GM13976 (cell line): ENCODE results near the gene TPK1.

ENCODE experiments used
- DNase-seq: peaks from one replicate; pipeline ENCODE4 v3.0.0; 2012; ENCODE audit warnings: low spot score
- CTCF ChIP-seq: IDR thresholded peaks from 2 replicates; pipeline ENCODE4 v1.5.1; 2012; ENCODE audit warnings: borderline replicate concordance, mild to moderate bottlenecking; ENCODE audit not compliant: insufficient read depth; ENCODE audit errors: extremely low read depth, missing control alignments, control extremely low read depth
- in situ Hi-C: fragments of 300-500 bp; cut with MboI; formaldehyde crosslinking; loops from one replicate; pipeline ENCODE4 v1.12.0; 2022; ENCODE audit warnings: low sequenced_read_pairs, mixed read lengths, inconsistent platforms; ENCODE audit not compliant: unreplicated experiment

TPK1 gene

GRCh38 chr7:144842377-144842851, 6.6 kb upstream of the TPK1 start:
- in situ Hi-C loops: no loop called here
- DNase-seq: peak; percentile 48
- no peak for TF ChIP-seq CTCF

GRCh38 chr7:144836545-144836842, 641 bp upstream of the TPK1 start:
- in situ Hi-C loops: no loop called here
- no peak for TF ChIP-seq CTCF
- DNase-seq: no peak

DNA sequence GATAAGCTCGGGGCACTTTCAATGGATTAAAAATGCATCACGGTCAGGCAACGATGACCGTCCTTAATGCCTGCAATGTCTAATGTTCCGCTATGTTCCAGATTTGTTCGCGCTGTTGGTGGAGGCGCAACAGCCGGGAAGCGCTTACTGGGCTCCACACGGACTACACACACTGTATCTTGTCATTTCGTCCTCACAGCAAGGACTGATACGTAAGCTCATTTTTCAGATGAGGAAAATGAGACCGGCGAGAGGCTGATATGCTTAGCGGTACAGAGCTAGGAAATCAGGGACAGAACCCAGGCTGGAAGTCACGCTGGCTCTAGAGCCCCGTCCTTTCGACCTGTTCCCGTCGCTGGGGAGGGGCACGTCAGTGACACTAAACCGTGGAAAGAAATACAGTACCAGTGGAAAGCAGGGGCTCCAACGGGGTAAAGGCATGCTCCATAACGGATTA, 670 bp downstream of the TPK1 start:
- in situ Hi-C loops: no loop called here
- no peak for TF ChIP-seq CTCF
- DNase-seq: peak; percentile 45

- no peak for TF ChIP-seq CTCF
- in situ Hi-C loops: no loop called here
- peak; percentile 61 for DNase-seq
These were observed 1.2 kb downstream of the TPK1 start for GRCh38 chr7:144834641-144835144.

GRCh38 chr7:144830811-144831210, 5.0 kb downstream of the TPK1 start:
- in situ Hi-C loops: no loop called here
- DNase-seq: no peak

DNA sequence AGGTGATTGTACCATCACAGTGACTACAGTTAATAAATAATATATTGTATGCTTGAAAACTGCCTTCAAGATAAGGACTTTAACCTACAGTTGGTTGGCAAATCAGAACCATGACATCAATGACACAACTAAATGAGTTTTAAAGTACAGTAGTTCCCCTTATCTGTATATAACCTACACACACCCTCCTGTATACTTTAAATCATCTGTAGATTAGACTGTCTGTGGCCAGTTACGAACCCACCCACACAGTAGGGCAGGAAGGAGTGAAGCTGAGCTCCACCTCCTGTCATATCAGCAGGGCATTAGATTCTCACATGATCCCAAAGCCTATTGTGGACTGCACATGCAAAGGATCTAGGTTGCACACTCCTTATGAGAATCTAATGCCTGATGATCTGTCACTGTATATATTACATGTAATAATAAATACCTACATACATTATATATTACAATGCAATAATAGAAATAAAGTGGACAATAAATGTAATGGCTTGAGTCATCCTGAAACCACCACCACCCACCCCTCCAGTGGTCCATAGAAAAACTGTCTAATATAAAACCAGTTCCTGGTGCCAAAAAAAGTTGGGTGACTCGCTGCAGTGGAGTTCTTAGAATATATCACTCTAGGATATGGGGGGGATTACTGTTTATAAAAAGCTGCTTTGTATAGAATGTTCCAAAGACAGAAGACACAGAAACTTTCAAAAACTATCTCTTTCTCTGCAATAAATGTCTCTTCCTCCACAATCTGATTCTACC, 5.6 kb downstream of the TPK1 start:
- no peak for TF ChIP-seq CTCF
- in situ Hi-C loops: no loop called here
- DNase-seq: no peak

More at GRCh38 chr7:144830811-144831210, 5.0 kb downstream of the TPK1 start:
- TF ChIP-seq CTCF: no peak

GRCh38 chr7:144827621-144828020, 8.2 kb downstream of the TPK1 start:
- no peak for TF ChIP-seq CTCF
- no peak for DNase-seq
- in situ Hi-C loops: no loop called here
